AG09309 (cell line): ENCODE data around the gene BAD.

Experiments
- DNase-seq: peaks from one replicate; pipeline ENCODE4 v3.0.0-alpha.2; 2010; ENCODE audit warnings: low read depth
- H3K4me3 ChIP-seq: 2 replicates; pipeline ENCODE4 v1.5.1; 2011; ENCODE audit warnings: mild to moderate bottlenecking, low read depth, low read length, moderate library complexity; ENCODE audit not compliant: control insufficient read depth
- TF ChIP-seq, protein P1 (sequence below): IDR thresholded peaks from 2 replicates; pipeline ENCODE4 v1.5.1; 2011; ENCODE audit warnings: mild to moderate bottlenecking, low read depth, low read length, inconsistent platforms; ENCODE audit not compliant: insufficient read depth, control insufficient read depth; ENCODE audit errors: missing control alignments

The BAD gene

DNA sequence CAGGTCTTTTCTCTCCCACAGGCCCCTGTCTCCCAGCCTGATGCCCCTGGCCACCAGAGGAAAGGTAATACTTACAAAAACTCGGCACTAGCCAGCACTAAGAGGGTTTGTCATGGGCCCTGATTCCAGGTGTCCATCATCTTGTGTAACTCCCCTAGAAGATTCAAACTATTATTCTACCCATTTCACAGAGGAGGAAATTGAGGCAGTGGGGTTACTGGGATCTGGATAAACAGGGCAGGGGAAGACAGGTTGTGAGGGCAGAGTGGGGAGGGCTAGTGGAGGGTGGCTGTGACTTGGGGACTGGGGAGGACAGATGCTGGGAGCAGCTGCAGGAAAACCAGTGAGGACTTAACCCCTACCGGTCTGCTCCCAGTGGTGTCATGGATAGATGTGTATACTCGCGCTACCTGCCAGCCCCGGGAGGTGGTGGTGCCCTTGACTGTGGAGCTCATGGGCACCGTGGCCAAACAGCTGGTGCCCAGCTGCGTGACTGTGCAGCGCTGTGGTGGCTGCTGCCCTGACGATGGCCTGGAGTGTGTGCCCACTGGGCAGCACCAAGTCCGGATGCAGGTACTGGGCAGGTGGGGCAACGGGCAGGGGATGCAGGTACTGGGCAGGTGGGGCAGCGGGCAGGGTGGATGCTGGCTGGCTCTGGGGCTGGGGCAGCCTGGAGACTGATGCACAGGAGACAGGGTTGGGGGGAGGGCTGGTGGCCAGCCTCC, 48.9 kb downstream of the BAD start:
- TF ChIP-seq, protein P1, sequence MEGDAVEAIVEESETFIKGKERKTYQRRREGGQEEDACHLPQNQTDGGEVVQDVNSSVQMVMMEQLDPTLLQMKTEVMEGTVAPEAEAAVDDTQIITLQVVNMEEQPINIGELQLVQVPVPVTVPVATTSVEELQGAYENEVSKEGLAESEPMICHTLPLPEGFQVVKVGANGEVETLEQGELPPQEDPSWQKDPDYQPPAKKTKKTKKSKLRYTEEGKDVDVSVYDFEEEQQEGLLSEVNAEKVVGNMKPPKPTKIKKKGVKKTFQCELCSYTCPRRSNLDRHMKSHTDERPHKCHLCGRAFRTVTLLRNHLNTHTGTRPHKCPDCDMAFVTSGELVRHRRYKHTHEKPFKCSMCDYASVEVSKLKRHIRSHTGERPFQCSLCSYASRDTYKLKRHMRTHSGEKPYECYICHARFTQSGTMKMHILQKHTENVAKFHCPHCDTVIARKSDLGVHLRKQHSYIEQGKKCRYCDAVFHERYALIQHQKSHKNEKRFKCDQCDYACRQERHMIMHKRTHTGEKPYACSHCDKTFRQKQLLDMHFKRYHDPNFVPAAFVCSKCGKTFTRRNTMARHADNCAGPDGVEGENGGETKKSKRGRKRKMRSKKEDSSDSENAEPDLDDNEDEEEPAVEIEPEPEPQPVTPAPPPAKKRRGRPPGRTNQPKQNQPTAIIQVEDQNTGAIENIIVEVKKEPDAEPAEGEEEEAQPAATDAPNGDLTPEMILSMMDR = no peak
- no peak for DNase-seq
- H3K4me3 ChIP-seq = peak overlapping the region; percentile 67

DNA sequence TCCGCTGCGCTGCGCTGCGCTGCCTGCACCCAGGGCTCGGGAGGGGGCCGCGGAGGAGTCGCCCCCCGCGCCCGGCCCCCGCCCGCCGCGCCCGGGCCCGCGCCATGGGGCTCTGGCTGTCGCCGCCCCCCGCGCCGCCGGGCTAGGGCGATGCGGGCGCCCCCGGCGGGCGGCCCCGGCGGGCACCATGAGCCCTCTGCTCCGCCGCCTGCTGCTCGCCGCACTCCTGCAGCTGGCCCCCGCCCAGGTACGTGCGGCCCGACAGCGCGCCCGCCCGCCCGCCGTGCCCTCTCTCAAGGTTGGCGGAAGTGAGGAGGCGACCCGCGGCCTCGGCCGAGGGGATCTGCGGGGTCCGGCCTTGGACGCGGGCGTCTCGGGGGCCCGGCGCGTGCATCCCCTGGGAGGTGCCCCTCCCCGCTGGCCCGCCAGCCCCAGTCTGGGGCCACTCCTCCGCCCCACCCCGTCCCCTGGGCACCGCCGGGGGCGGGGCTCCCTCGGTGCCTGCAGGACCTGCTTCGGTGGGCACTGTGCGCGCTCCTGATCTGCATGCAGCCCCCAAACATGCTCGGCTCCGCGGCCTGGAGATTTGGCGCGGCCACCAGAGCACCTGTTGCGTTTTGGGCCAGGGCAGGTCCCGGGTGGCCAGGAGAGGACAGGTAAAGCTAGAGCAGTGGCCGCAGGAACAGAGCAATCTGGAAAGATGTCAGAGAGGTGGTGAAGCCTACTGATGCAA, 49.7 kb downstream of the BAD start:
- peak overlapping the region; percentile 67 for H3K4me3 ChIP-seq
- TF ChIP-seq, protein P1 = no peak
- no peak for DNase-seq

DNA sequence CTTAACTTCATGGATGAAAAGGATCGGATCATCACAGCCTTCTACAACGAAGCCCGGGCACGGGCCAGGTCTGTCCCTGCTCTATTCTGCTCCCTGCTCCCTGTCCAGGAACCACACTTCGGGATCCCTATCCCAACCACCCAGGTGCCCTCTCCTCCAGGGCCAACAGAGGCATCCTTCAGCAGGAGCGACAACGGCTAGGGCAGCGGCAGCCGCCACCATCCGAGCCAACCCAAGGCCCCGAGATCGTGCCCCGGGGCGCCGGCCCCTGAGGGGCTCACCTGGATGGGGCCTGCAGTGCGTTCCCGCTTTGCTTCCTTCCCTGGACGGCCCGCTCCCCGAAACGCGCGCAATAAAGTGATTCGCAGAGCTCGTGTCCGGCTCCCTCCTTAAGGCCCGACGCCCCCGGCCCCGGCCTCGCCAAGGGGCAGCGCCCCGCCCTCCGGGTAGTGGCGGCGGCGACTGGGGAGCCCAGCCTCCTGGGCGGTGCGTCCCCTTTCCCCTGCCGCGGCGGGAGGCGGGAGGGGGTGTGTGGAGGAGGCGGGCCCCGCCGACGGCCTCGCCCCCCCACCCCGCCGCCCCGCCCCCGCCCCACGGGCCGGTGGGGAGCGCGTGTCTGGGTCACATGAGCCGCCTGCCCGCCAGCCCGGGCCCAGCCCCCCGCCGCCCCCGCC, 50.4 kb downstream of the BAD start, which contains the start of gene VEGFB:
TSS of gene VEGFB (plus strand) at position 672 of the 674 bp plus-strand sequence. CDS start 250 bp downstream, outside the sequence.
- peak within 1 kb of the TSS; percentile 67 for H3K4me3 ChIP-seq
- no peak for DNase-seq
- TF ChIP-seq, protein P1 = no peak

DNA sequence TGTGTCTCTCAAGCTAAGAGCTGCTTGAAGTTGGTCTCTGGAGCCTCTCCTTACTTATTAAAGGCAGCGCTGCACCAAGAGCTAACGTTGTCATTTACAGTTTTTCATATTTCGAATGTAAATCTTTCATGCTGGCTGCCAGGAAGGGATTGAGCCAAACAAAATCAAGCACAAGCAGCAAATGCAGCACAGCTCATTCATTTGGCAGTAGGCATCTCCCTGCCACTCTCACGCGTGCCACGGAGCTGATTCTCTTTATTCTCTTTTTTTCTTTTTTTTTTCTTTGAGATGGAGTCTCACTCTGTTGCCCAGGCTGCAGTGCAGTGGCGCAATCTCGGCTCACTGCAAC, 51.5 kb downstream of the BAD start:
- no peak overlapping the region for H3K4me3 ChIP-seq
- no peak for DNase-seq
- TF ChIP-seq, protein P1 = no peak

DNA sequence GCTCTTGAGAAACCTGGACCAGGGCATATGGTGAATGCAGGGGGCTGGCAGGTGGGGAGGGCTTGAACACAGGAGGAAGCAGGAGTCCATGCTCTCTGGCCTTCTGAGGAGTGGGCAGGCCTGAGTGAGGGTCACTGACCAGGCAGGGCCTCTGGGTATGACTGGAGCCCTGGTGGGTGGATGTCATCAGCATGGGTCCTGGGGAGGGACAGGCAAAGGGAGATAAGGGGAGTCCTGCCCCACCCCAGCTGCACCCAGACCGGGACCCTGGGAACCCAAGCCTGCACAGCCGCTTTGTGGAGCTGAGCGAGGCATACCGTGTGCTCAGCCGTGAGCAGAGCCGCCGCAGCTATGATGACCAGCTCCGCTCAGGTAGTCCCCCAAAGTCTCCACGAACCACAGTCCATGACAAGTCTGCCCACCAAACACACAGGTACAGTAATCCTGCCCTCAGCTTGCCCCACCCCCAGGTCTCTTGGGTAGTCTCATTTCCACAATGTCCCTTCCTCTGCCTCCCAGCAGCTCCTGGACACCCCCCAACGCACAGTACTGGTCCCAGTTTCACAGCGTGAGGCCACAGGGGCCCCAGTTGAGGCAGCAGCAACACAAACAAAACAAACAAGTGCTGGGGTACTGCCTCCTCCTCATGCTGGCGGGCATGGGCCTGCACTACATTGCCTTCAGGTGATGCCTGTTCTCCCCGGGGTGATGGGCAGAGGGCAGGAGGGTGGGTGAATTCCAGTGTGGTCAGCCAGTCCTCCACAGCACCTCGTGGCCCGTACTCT, 52.1 kb downstream of the BAD start:
- TF ChIP-seq, protein P1 = no peak
- H3K4me3 ChIP-seq = no peak overlapping the region
- no peak for DNase-seq

DNA sequence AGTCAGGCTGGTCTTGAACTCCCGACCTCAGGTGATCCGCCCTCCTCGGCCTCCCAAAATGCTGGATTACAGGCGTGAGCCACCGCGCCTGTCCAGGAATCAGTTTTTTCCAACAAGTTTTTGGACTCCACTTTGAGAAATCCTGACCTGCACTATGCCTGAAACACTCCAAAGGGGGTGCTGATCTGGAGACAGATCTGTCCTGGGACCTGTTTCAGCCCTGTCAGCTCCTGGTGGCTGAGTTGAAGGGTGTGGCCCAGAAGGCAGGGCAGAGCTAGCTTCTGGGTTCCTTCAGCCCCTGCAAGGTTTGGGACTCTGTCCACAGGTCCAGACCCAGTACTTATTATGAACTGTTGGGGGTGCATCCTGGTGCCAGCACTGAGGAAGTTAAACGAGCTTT, 52.9 kb downstream of the BAD start:
- no peak overlapping the region for H3K4me3 ChIP-seq
- no peak for DNase-seq
- TF ChIP-seq, protein P1 = no peak
